Measurements from ENCODE around the gene ATP6AP1.

- no peak for TF ChIP-seq CTCF (IDR thresholded peaks at IDR 0.05; ENCODE audit: low read depth, low read length, poor library complexity, severe bottlenecking)
- TF ChIP-seq EZH2phosphoT487 (IDR thresholded peaks at IDR 0.05; ENCODE audit: borderline replicate concordance, low read length), result no peak
Measured at GRCh38 chrX:154481195-154481594, 52.7 kb downstream of the ATP6AP1 start.

All from DOHH2 (cell line).